Fibroblast of pulmonary artery (primary cell): ENCODE results near the gene HOXA9.

Experiments used
- DNase-seq: peaks from one replicate; pipeline ENCODE4 v3.0.0-alpha.2; 2010; ENCODE audit warnings: low read depth
- H3K4me3 ChIP-seq: replicated peaks from 2 replicates; pipeline ENCODE4 v1.5.1; 2011; ENCODE audit warnings: low read depth, mild to moderate bottlenecking, control low read depth, low read length, moderate library complexity
- CTCF ChIP-seq: IDR thresholded peaks from 2 replicates; pipeline ENCODE4 v1.5.1; 2011; ENCODE audit warnings: mild to moderate bottlenecking, control low read depth, low read length, inconsistent platforms; ENCODE audit errors: missing control alignments

The HOXA9 gene

GRCh38 chr7:27194686-27195379 is 29.5 kb upstream of the HOXA9 start:
- TF ChIP-seq CTCF, result no peak
- DNase-seq, result no peak
- H3K4me3 ChIP-seq, result no peak overlapping the region

GRCh38 chr7:27194002-27194352 is 28.6 kb upstream of the HOXA9 start:
- H3K4me3 ChIP-seq, result no peak overlapping the region
- TF ChIP-seq CTCF, result no peak
- DNase-seq, result no peak

GRCh38 chr7:27193335-27194001 is 28.1 kb upstream of the HOXA9 start:
- no peak for DNase-seq
- no peak for TF ChIP-seq CTCF
- H3K4me3 ChIP-seq, result no peak overlapping the region

GRCh38 chr7:27192546-27193334 is 27.4 kb upstream of the HOXA9 start:
- no peak for DNase-seq
- no peak for TF ChIP-seq CTCF
- H3K4me3 ChIP-seq, result peak overlapping the region; percentile 3

- no peak overlapping the region for H3K4me3 ChIP-seq
- TF ChIP-seq CTCF, result no peak
- DNase-seq, result no peak
Measured at GRCh38 chr7:27191833-27192545, 26.7 kb upstream of the HOXA9 start.

GRCh38 chr7:27191161-27191731 is 25.9 kb upstream of the HOXA9 start:
- TF ChIP-seq CTCF, result no peak
- no peak for DNase-seq
- H3K4me3 ChIP-seq, result no peak overlapping the region
